DOHH2 (cell line): ENCODE measurements around the gene MAP4K1.

Experiments used
- CTCF ChIP-seq: fragments of 200-600 bp; sonication (generic); IDR thresholded peaks from one replicate; pipeline ENCODE4 v1.5.1; 2014; ENCODE audit warnings: antibody characterized with exemption, mild to moderate bottlenecking, low read depth, low read length; ENCODE audit not compliant: poor library complexity, severe bottlenecking
- EZH2phosphoT487 ChIP-seq: fragments of 200-600 bp; sonication (generic); IDR thresholded peaks from 2 replicates; pipeline ENCODE4 v1.6.1; 2017; ENCODE audit warnings: borderline replicate concordance, mild to moderate bottlenecking, antibody characterized with exemption, low read length, moderate library complexity, mixed read lengths

GRCh38 chr19:38563475-38563874 lies 54.3 kb downstream of the MAP4K1 start:
- TF ChIP-seq CTCF (no peak), EZH2phosphoT487 (no peak)
